ENCODE data around the gene TAF8. TPM values are rescaled to one million over a fixed set of nuclear protein-coding genes. Genes with fewer than 3 reads are reported as not detected.

Gene TAF8
- polyA plus RNA-seq, 1 of the 3 experiments (the other 2 are of a cell fraction): 27.8 TPM

GRCh38 chr6:42028234-42029061, 21.9 kb upstream of the TAF8 start:
- ChIA-PET CTCF (interaction anchor here (0.6 to 4.0 kb wide), 2 partner anchors 16 to 710 kb away, joined by 3 to 20 read pairs; no protein-coding TSS in a partner anchor), POLR2A (interaction anchor here (0.6 kb wide), 1 partner anchor 12 kb away, joined by 3 read pairs; no protein-coding TSS in a partner anchor)
- Histone ChIP-seq H3K9me2 (no peaks in the 10 kb centered on the region), H2AFZ (ENCODE audit: low read depth) (no peak overlapping the region), H3K4me3 (ENCODE audit: low read depth in 2 of 2, low read length in 1 of 2) (no peak overlapping the region), H4K20me1 (ENCODE audit: insufficient read depth) (no peaks in the 10 kb centered on the region), H3F3A (replicated peaks; ENCODE audit: insufficient read depth) (no peaks in the 10 kb centered on the region), H3K27ac (ENCODE audit: low read depth in 2 of 2, low read length in 1 of 2) (peak overlapping the region in 1 of 2 experiments; percentile 5; a peak in 1 of 4 replicates), H3K4me1 (ENCODE audit: control insufficient read depth in 1 of 2, insufficient read depth in 2 of 2, low read depth in 1 of 2, low read length in 1 of 2) (peaks cover 6 to 12% of the 10 kb centered on the region in 2 experiments; a peak in 3 of 4 replicates), H3K9me3 (no peaks in the 10 kb centered on the region), H3K36me3 (replicated peaks in 1 of 2; ENCODE audit: control insufficient read depth in 1 of 2, insufficient read depth in 2 of 2, low read length in 1 of 2) (no peaks in the 10 kb centered on the region), H3K27me3 (ENCODE audit: insufficient read depth) (no peaks in the 10 kb centered on the region), H3K79me2 (ENCODE audit: insufficient read depth) (no peaks in the 10 kb centered on the region), H3K4me2 (no peak overlapping the region), H3K9ac (no peak overlapping the region)
- DNase-seq: no peak
- TF ChIP-seq TEAD4 (IDR thresholded peaks at IDR 0.05; ENCODE audit: borderline replicate concordance, insufficient read depth) (no peak), JUND (IDR thresholded peaks at IDR 0.05) (peak; percentile 47), FOSL2 (IDR thresholded peaks at IDR 0.05; ENCODE audit: borderline replicate concordance, low read depth) (peak; percentile 71; the same call in 1 of the 2 replicates), CHD2 (IDR thresholded peaks at IDR 0.05; ENCODE audit: low read length, partially characterized antibody) (no peak)
- 77% methylated on average over 17 of the region's 17 CpGs for WGBS (ENCODE audit: low lambda C conversion rate)

GRCh38 chr6:42029062-42029685, 21.1 kb upstream of the TAF8 start:
- H3K4me2 ChIP-seq: no peak overlapping the region
- H3K4me1 ChIP-seq (ENCODE audit: control insufficient read depth in 1 of 2, insufficient read depth in 2 of 2, low read depth in 1 of 2, low read length in 1 of 2): peaks cover 6 to 12% of the 10 kb centered on the region in 2 experiments; a peak in 3 of 4 replicates
- H3K27ac ChIP-seq (ENCODE audit: low read depth in 2 of 2, low read length in 1 of 2): no peak overlapping the region
- DNase-seq: no peak
- H3K9me3 ChIP-seq: no peaks in the 10 kb centered on the region
- H3F3A ChIP-seq (replicated peaks; ENCODE audit: insufficient read depth): no peaks in the 10 kb centered on the region
- ChIA-PET POLR2A (interaction anchor here (0.6 kb wide), 1 partner anchor 11 kb away, joined by 3 read pairs; no protein-coding TSS in a partner anchor), CTCF (interaction anchor here (1.5 to 4.0 kb wide), 3 partner anchors 14 to 88 kb away, joined by 4 to 20 read pairs (median 17); partner anchors contain the start of gene CCND3)
- H3K9me2 ChIP-seq: no peaks in the 10 kb centered on the region
- no peaks in the 10 kb centered on the region for H4K20me1 ChIP-seq (ENCODE audit: insufficient read depth)
- WGBS (ENCODE audit: low lambda C conversion rate): 86% methylated on average over 5 of the region's 6 CpGs
- no peak overlapping the region for H2AFZ ChIP-seq (ENCODE audit: low read depth)
- no peaks in the 10 kb centered on the region for H3K36me3 ChIP-seq (replicated peaks in 1 of 2; ENCODE audit: control insufficient read depth in 1 of 2, insufficient read depth in 2 of 2, low read length in 1 of 2)
- no peaks in the 10 kb centered on the region for H3K79me2 ChIP-seq (ENCODE audit: insufficient read depth)
- H3K27me3 ChIP-seq (ENCODE audit: insufficient read depth): no peaks in the 10 kb centered on the region
- H3K9ac ChIP-seq: no peak overlapping the region
- H3K4me3 ChIP-seq (ENCODE audit: low read depth in 2 of 2, low read length in 1 of 2): no peak overlapping the region
- TF ChIP-seq JUND (IDR thresholded peaks at IDR 0.05) (no peak), RAD21 (IDR thresholded peaks at IDR 0.05; ENCODE audit: low read length) (no peak), USF2 (IDR thresholded peaks at IDR 0.05; ENCODE audit: borderline replicate concordance, low read depth, low read length) (no peak), MXI1 (IDR thresholded peaks at IDR 0.05; ENCODE audit: low read depth, low read length) (no peak), TAF1 (IDR thresholded peaks at IDR 0.05; ENCODE audit: borderline replicate concordance, low read depth, low read length) (no peak), TCF12 (IDR thresholded peaks at IDR 0.05) (no peak), RXRA (IDR thresholded peaks at IDR 0.05; ENCODE audit: borderline replicate concordance, low read depth) (no peak), POLR2AphosphoS5 (IDR thresholded peaks at IDR 0.05; ENCODE audit: low read depth, low read length) (no peak), FOXJ3 (CRISPR knock-in tag; IDR thresholded peaks at IDR 0.05) (no peak), EZH2phosphoT487 (IDR thresholded peaks at IDR 0.05; ENCODE audit: borderline replicate concordance, low read depth) (no peak), EP300 (IDR thresholded peaks at IDR 0.05; ENCODE audit: borderline replicate concordance in 1 of 2, low read depth in 1 of 2, low read length in 1 of 2) (no peak), PBX3 (IDR thresholded peaks at IDR 0.05) (no peak), FOSL2 (IDR thresholded peaks at IDR 0.05; ENCODE audit: borderline replicate concordance, low read depth) (no peak), YY1 (IDR thresholded peaks at IDR 0.05; ENCODE audit: low read depth) (no peak), NRF1 (IDR thresholded peaks at IDR 0.05; ENCODE audit: low read depth, low read length) (no peak), GABPA (IDR thresholded peaks at IDR 0.05; ENCODE audit: low read depth) (no peak), TEAD4 (IDR thresholded peaks at IDR 0.05; ENCODE audit: borderline replicate concordance, insufficient read depth) (no peak), SMC3 (IDR thresholded peaks at IDR 0.05; ENCODE audit: low read depth, low read length) (no peak), REST (IDR thresholded peaks at IDR 0.05; ENCODE audit: low read depth, low read length) (no peak)

Data from SK-N-SH (cell line).